Activated CD4-positive, alpha-beta memory T cell treated with anti-CD3 and anti-CD28 coated beads, Interleukin-2, amount 10 ng/mL, durations not matched to agents 7 days and 5 days (primary cell): ENCODE results near the gene RAB14. TPM values are rescaled to one million over a fixed set of nuclear protein-coding genes. Genes with fewer than 3 reads are reported as not detected.
"Not testable (repeated sequence)": the region's sequence is repeated elsewhere in the genome, so short reads cannot be mapped to it uniquely, and the experiment has no call there.

Experiments
- CTCF ChIA-PET: fragments of 350-600 bp; sonication (Branson Sonifier 250); formaldehyde crosslinking; loops from one replicate; lab custom pipeline; 2021; ENCODE audit warnings: antibody characterized with exemption, inconsistent platforms; lab: Charles Lee
- POLR2A ChIA-PET: fragments of 350-600 bp; sonication (Branson Sonifier 250); formaldehyde crosslinking; loops from one replicate; lab custom pipeline; 2021; ENCODE audit warnings: antibody characterized with exemption; lab: Charles Lee
- DNase-seq: peaks from one replicate; pipeline ENCODE4 v3.0.0-alpha.2; 2020
- H3K27ac Mint-ChIP-seq: one replicate; pipeline ENCODE4 v1.8.0; 2021; ENCODE audit warnings: mild to moderate bottlenecking, mixed read lengths
- H3K27me3 Mint-ChIP-seq: one replicate; pipeline ENCODE4 v1.8.0; 2021; ENCODE audit warnings: mixed read lengths
- H3K36me3 Mint-ChIP-seq: one replicate; pipeline ENCODE4 v1.8.0; 2021; ENCODE audit warnings: low read depth, mixed read lengths
- H3K4me1 Mint-ChIP-seq: one replicate; pipeline ENCODE4 v1.8.0; 2021; ENCODE audit warnings: mixed read lengths
- H3K4me3 Mint-ChIP-seq: one replicate; pipeline ENCODE4 v1.8.0; 2021; ENCODE audit warnings: mild to moderate bottlenecking, mixed read lengths
- H3K9me3 Mint-ChIP-seq: one replicate; pipeline ENCODE4 v1.8.0; 2021; ENCODE audit warnings: mixed read lengths
- total RNA-seq, 2 experiments: library from RNA; stranded (reverse); gene quantifications; one replicate each; pipeline ENCODE4 v1.2.3, GENCODE V29; 2021

The RAB14 gene
- total RNA-seq, 2 experiments from 2014 or later = 65.8 to 68.1 TPM

DNA sequence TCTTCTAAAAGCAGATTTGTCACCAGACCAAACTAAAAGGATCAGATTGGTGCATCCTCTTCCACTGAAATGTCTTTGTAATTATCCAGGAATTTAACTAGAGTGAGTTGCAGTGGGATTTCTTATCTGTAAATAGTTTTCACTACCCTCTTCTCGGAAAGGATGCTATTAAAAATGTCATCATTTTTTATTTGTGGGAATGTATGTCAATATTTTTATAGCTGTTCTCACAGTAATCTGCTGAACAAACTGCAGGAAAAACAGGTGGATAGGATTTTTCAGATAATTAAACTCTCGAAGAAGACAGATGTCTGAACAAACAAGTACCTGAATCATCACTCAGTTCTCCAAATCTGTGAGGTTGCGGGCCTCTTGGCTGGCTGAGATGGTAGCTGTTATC, 62.7 kb downstream of the RAB14 start:
- peaks cover 17% of the 10 kb centered on the region for H3K4me1 Mint-ChIP-seq
- ChIA-PET CTCF (interaction anchor here (1.2 to 1.6 kb wide), 2 partner anchors 9 to 30 kb away, joined by 3 read pairs; no protein-coding TSS in a partner anchor), POLR2A (interaction anchor here (1.0 to 1.4 kb wide), 2 partner anchors 9 to 17 kb away, joined by 3 to 5 read pairs; no protein-coding TSS in a partner anchor)
- H3K27me3 Mint-ChIP-seq = no peaks in the 10 kb centered on the region
- DNase-seq = no peak
- H3K9me3 Mint-ChIP-seq = no peaks in the 10 kb centered on the region
- peaks cover 82% of the 10 kb centered on the region for H3K36me3 Mint-ChIP-seq
- no peak overlapping the region for H3K27ac Mint-ChIP-seq
- no peak overlapping the region for H3K4me3 Mint-ChIP-seq

- H3K36me3 Mint-ChIP-seq = peaks cover 80% of the 10 kb centered on the region
- no peak overlapping the region for H3K4me3 Mint-ChIP-seq
- CTCF ChIA-PET = interaction anchor here (1.0 to 1.6 kb wide), 3 partner anchors 9 to 55 kb away, joined by 3 read pairs; no protein-coding TSS in a partner anchor
Measured at GRCh38 chr9:121138561-121138960, 63.1 kb downstream of the RAB14 start.

GRCh38 chr9:121135642-121136041, 66.0 kb downstream of the RAB14 start:
- no peaks in the 10 kb centered on the region for H3K27me3 Mint-ChIP-seq
- no peak for DNase-seq
- CTCF ChIA-PET = interaction anchor here (1.0 to 2.5 kb wide), 2 partner anchors 14 to 27 kb away, joined by 3 to 14 read pairs; no protein-coding TSS in a partner anchor
- peaks cover 47% of the 10 kb centered on the region for H3K4me1 Mint-ChIP-seq
- H3K27ac Mint-ChIP-seq = peak overlapping the region; percentile 7
- H3K9me3 Mint-ChIP-seq = no peaks in the 10 kb centered on the region
- POLR2A ChIA-PET = interaction anchor here (1.2 to 1.6 kb wide), 3 partner anchors 12 to 17 kb away, joined by 3 to 4 read pairs (median 3); no protein-coding TSS in a partner anchor
- H3K36me3 Mint-ChIP-seq = peaks cover 78% of the 10 kb centered on the region
- no peak overlapping the region for H3K4me3 Mint-ChIP-seq

More at GRCh38 chr9:121138561-121138960, 63.1 kb downstream of the RAB14 start:
- H3K4me1 Mint-ChIP-seq = peaks cover 18% of the 10 kb centered on the region
- no peaks in the 10 kb centered on the region for H3K9me3 Mint-ChIP-seq
- POLR2A ChIA-PET = interaction anchor here (1.0 to 1.4 kb wide), 2 partner anchors 9 to 17 kb away, joined by 3 to 5 read pairs; no protein-coding TSS in a partner anchor
- no peaks in the 10 kb centered on the region for H3K27me3 Mint-ChIP-seq
- no peak for DNase-seq
- peak overlapping the region; percentile 44 for H3K27ac Mint-ChIP-seq

DNA sequence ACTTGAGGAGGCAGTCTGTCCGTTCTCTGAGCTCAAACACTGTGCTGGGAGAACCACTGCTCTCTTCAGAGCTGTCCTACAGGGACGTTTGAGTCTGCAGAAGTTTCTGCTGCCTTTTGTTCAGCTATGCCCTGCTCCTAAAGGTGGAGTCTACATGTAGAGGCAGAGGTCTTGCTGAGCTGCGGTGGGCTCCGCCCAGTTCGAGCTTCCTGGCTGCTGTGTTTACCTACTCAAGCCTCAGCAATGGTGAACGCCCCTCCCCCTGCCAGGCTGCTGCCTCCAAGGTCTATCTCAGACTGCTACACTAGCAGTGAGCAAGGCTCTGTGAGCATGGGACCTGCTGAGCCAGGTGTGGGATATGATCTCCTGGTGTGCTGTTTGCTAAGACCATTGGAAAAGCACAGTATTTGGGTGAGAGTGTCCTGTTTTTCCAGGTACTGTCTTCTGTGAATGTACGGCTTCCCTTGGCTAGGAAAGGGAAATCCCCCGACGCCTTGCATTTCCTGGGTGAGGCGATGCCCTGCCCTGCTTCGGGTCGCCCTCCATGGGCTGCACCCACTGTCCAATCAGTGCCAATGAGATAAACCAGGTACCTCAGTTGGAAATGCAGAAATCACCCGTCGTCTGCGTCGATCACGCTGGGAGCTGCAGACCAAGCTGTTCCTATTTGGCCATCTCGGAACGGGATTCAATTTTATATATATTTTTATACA, 68.4 kb downstream of the RAB14 start:
- Mint-ChIP-seq H3K9me3 (peaks cover 2% of the 10 kb centered on the region), H3K4me1 (peaks cover 64% of the 10 kb centered on the region), H3K27me3 (no peaks in the 10 kb centered on the region), H3K27ac (peak overlapping the region; percentile 87), H3K36me3 (peaks cover 78% of the 10 kb centered on the region), H3K4me3 (peak overlapping the region; percentile 33)
- POLR2A ChIA-PET = interaction anchor here (0.7 to 3.3 kb wide), 12 partner anchors 11 to 419 kb away, joined by 3 to 88 read pairs (median 4); partner anchors contain the start of genes CNTRL, MEGF9 and RAB14
- peak; percentile 90 for DNase-seq
- CTCF ChIA-PET = interaction anchor here (1.6 to 2.0 kb wide), 3 partner anchors 12 to 71 kb away, joined by 3 to 19 read pairs (median 5); no protein-coding TSS in a partner anchor

DNA sequence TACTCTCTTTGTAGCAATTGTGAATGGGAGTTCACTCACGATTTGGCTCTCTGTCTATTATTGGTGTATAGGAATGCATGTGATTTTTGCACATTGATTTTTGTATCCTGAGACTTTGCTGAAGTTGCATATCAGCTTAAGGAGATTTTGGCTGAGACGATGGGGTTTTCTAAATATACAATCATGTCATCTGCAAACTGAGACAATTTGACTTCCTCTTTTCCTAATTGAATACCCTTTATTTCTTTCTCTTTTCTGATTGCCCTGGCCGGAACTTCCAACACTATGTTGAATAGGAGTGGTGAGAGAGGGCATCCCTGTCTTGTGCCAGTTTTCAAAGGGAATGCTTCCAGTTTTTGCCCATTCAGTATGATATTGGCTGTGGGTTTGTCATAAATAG, 72.3 kb downstream of the RAB14 start:
- H3K27me3 Mint-ChIP-seq, DNase-seq, H3K9me3 Mint-ChIP-seq, CTCF ChIA-PET, POLR2A ChIA-PET, H3K4me3 Mint-ChIP-seq, H3K27ac Mint-ChIP-seq: not testable (repeated sequence)
- H3K36me3 Mint-ChIP-seq = peaks cover 79% of the 10 kb centered on the region
- peaks cover 56% of the 10 kb centered on the region for H3K4me1 Mint-ChIP-seq

Other genes starting within 250 kb of the RAB14 start
- gene C5, start 151.6 kb downstream of the RAB14 start, total RNA-seq = 1 to 10 TPM; 1.8 to 2.1 TPM
- 10 to 100 TPM; 84.1 to 86.9 TPM for gene CNTRL, start 126.9 kb downstream of the RAB14 start, total RNA-seq
- gene GSN, start 66.3 kb upstream of the RAB14 start, total RNA-seq = 1 to 10 TPM; 5.8 to 6.0 TPM
- 100 to 1,000 TPM; 101 to 104 TPM for gene STOM, start 168.4 kb upstream of the RAB14 start, total RNA-seq